Neural cell (in vitro differentiated cells): ENCODE data around the gene HDAC4. TPM values are rescaled to one million over a fixed set of nuclear protein-coding genes. Genes with fewer than 3 reads are reported as not detected.

ENCODE experiments used
- H2AFZ ChIP-seq: fragments of 200-600, 300-800 bp; sonication (generic), shearing (Covaris generic); 2 replicates; pipeline ENCODE4 v1.6.0; 2014; ENCODE audit warnings: low read depth, mild to moderate bottlenecking, antibody characterized with exemption, low read length, moderate library complexity
- H3F3A ChIP-seq: fragments of 200-600 bp; shearing (Covaris generic); 2 replicates; pipeline ENCODE4 v1.6.1; 2016; ENCODE audit warnings: mild to moderate bottlenecking, moderate library complexity, mixed read lengths, antibody characterized with exemption, low read length; ENCODE audit not compliant: insufficient read depth, poor library complexity, severe bottlenecking
- H3K27ac ChIP-seq: fragments of 200-600, 300-800 bp; sonication (generic), shearing (Covaris generic); 2 replicates; pipeline ENCODE4 v1.5.1; 2014; ENCODE audit warnings: mild to moderate bottlenecking, low read length, moderate library complexity
- H3K27me3 ChIP-seq: fragments of 300-800, 200-600 bp; sonication (generic), shearing (Covaris generic); 2 replicates; pipeline ENCODE4 v1.6.0; 2014; ENCODE audit warnings: mild to moderate bottlenecking, low read depth, low read length, moderate library complexity; ENCODE audit not compliant: insufficient read depth
- H3K36me3 ChIP-seq: fragments of 300-800, 200-600 bp; sonication (generic), shearing (Covaris generic); 2 replicates; pipeline ENCODE4 v1.5.1; 2014; ENCODE audit warnings: mild to moderate bottlenecking, antibody characterized with exemption, low read length, moderate library complexity; ENCODE audit not compliant: insufficient read depth
- H3K4me2 ChIP-seq: fragments of 300-800, 200-600 bp; sonication (generic), shearing (Covaris generic); 2 replicates; pipeline ENCODE4 v1.6.0; 2014; ENCODE audit warnings: mild to moderate bottlenecking, low read length
- H3K4me3 ChIP-seq: fragments of 300-800, 200-600 bp; sonication (generic), shearing (Covaris generic); 2 replicates; pipeline ENCODE4 v1.5.1; 2014; ENCODE audit warnings: mild to moderate bottlenecking, low read length, moderate library complexity
- H3K79me2 ChIP-seq: fragments of 200-600 bp; shearing (Covaris generic); replicated peaks from 2 replicates; pipeline ENCODE4 v1.6.0; 2014; ENCODE audit warnings: mild to moderate bottlenecking, low read length, moderate library complexity; ENCODE audit not compliant: insufficient read depth
- H3K9ac ChIP-seq: fragments of 300-800, 200-600 bp; sonication (generic), shearing (Covaris generic); 2 replicates; pipeline ENCODE4 v1.6.1; 2016; ENCODE audit warnings: mild to moderate bottlenecking, low read length, mixed read lengths
- H3K9me2 ChIP-seq: fragments of 200-600 bp; shearing (Covaris generic); 2 replicates; pipeline ENCODE4 v1.6.1; 2016; ENCODE audit warnings: mild to moderate bottlenecking, low read length, mixed read lengths; ENCODE audit not compliant: insufficient read depth
- H3K9me3 ChIP-seq: fragments of 200-600, 300-800 bp; sonication (generic), shearing (Covaris generic); 2 replicates; pipeline ENCODE4 v1.6.1; 2016; ENCODE audit warnings: mild to moderate bottlenecking, mixed run types, low read length, moderate library complexity, mixed read lengths
- H4K20me1 ChIP-seq: fragments of 200-600 bp; shearing (Covaris generic); 2 replicates; pipeline ENCODE4 v1.6.1; 2016; ENCODE audit warnings: mild to moderate bottlenecking, mixed run types; ENCODE audit not compliant: insufficient read depth
- CTCF ChIP-seq: fragments of 450-650 bp; IDR thresholded peaks from 2 replicates; pipeline ENCODE4 v1.5.1; 2014; ENCODE audit warnings: antibody characterized with exemption, mild to moderate bottlenecking, moderate library complexity; ENCODE audit not compliant: poor library complexity, severe bottlenecking
- EP300 ChIP-seq: fragments of 450-650 bp; conservative IDR thresholded peaks from 2 replicates; pipeline ENCODE4 v1.6.1; 2014; ENCODE audit warnings: antibody characterized with exemption, mild to moderate bottlenecking, moderate library complexity; ENCODE audit not compliant: poor library complexity, severe bottlenecking
- EZH2 ChIP-seq: fragments of 200-600, 300-800 bp; shearing (Covaris generic), sonication (generic); IDR thresholded peaks from 2 replicates; pipeline ENCODE4 v1.6.1; 2014; ENCODE audit warnings: antibody characterized with exemption, low read length, borderline replicate concordance, mild to moderate bottlenecking; ENCODE audit not compliant: insufficient read depth, poor library complexity, severe bottlenecking
- MXI1 ChIP-seq: fragments of 450-650 bp; conservative IDR thresholded peaks from 2 replicates; pipeline ENCODE4 v1.6.1; 2014; ENCODE audit warnings: antibody characterized with exemption, mild to moderate bottlenecking; ENCODE audit not compliant: poor library complexity, severe bottlenecking
- POLR2AphosphoS5 ChIP-seq: IDR thresholded peaks from 2 replicates; pipeline ENCODE4 v1.6.1; 2012
- RAD21 ChIP-seq: fragments of 450-650 bp; conservative IDR thresholded peaks from 2 replicates; pipeline ENCODE4 v1.6.1; 2014; ENCODE audit warnings: antibody characterized with exemption, mild to moderate bottlenecking, moderate library complexity
- REST ChIP-seq: IDR thresholded peaks from 2 replicates; pipeline ENCODE4 v1.6.1; 2012; ENCODE audit warnings: borderline replicate concordance
- SMC3 ChIP-seq: fragments of 450-650 bp; conservative IDR thresholded peaks from 2 replicates; pipeline ENCODE4 v1.6.1; 2014; ENCODE audit warnings: antibody characterized with exemption, mild to moderate bottlenecking, moderate library complexity; ENCODE audit not compliant: poor library complexity
- TAF1 ChIP-seq: IDR thresholded peaks from 2 replicates; pipeline ENCODE4 v1.6.1; 2012; ENCODE audit warnings: low read depth
- polyA plus RNA-seq: library from polyadenylated mRNA; depleted of rRNA; stranded (reverse); fragments of >200 nt; gene quantifications from 2 replicates; pipeline ENCODE4 v1.2.3, GENCODE V29; 2014

The HDAC4 gene
- polyA plus RNA-seq, 1 donor from 2014 or later = 3.4 TPM

- Histone ChIP-seq H3K79me2 (no peaks in the 10 kb centered on the region), H3K9ac (peak overlapping the region; percentile 56), H3K9me2 (no peaks in the 10 kb centered on the region), H3K4me3 (no peak overlapping the region), H3K4me2 (no peak overlapping the region), H3K27ac (peak overlapping the region; percentile 77), H3K9me3 (no peaks in the 10 kb centered on the region), H3F3A (no peaks in the 10 kb centered on the region), H3K27me3 (no peaks in the 10 kb centered on the region), H3K36me3 (no peaks in the 10 kb centered on the region), H2AFZ (no peak overlapping the region), H4K20me1 (no peaks in the 10 kb centered on the region)
- TF ChIP-seq REST (no peak), CTCF (no peak), RAD21 (no peak), EP300 (no peak), EZH2 (no peak), POLR2AphosphoS5 (no peak), TAF1 (no peak), SMC3 (no peak), MXI1 (no peak)
These were observed 217.6 kb downstream of the HDAC4 start for GRCh38 chr2:239182981-239183791.

- peaks cover 2% of the 10 kb centered on the region for H3K9me3 ChIP-seq
- no peaks in the 10 kb centered on the region for H4K20me1 ChIP-seq
- peak overlapping the region; percentile 65 for H2AFZ ChIP-seq
- peak overlapping the region; percentile 36 for H3K4me3 ChIP-seq
- H3K79me2 ChIP-seq = no peaks in the 10 kb centered on the region
- H3K9ac ChIP-seq = peak overlapping the region; percentile 56
- no peak overlapping the region for H3K4me2 ChIP-seq
- no peaks in the 10 kb centered on the region for H3F3A ChIP-seq
- H3K36me3 ChIP-seq = no peaks in the 10 kb centered on the region
- no peaks in the 10 kb centered on the region for H3K27me3 ChIP-seq
- no peak for TF ChIP-seq EZH2
- TF ChIP-seq RAD21 = peak; percentile 37
- peak; percentile 46 for TF ChIP-seq TAF1
- TF ChIP-seq CTCF = peak; percentile 6
- peak; percentile 74 for TF ChIP-seq POLR2AphosphoS5
- TF ChIP-seq EP300 = no peak
- peak overlapping the region; percentile 77 for H3K27ac ChIP-seq
- H3K9me2 ChIP-seq = no peaks in the 10 kb centered on the region
These were observed 218.8 kb downstream of the HDAC4 start for GRCh38 chr2:239181903-239182581.
